HG03108 (cell line): ENCODE data around the gene SNAPC3.
"Not testable (repeated sequence)": the region's sequence is repeated elsewhere in the genome, so short reads cannot be mapped to it uniquely, and the experiment has no call there.

ENCODE experiments used
- ATAC-seq: cut with Tn5 transposase; IDR thresholded peaks from one replicate; pipeline ENCODE4 v1.9.1; 2021; ENCODE audit warnings: moderate library complexity; ENCODE audit not compliant: unreplicated experiment

The SNAPC3 gene

DNA sequence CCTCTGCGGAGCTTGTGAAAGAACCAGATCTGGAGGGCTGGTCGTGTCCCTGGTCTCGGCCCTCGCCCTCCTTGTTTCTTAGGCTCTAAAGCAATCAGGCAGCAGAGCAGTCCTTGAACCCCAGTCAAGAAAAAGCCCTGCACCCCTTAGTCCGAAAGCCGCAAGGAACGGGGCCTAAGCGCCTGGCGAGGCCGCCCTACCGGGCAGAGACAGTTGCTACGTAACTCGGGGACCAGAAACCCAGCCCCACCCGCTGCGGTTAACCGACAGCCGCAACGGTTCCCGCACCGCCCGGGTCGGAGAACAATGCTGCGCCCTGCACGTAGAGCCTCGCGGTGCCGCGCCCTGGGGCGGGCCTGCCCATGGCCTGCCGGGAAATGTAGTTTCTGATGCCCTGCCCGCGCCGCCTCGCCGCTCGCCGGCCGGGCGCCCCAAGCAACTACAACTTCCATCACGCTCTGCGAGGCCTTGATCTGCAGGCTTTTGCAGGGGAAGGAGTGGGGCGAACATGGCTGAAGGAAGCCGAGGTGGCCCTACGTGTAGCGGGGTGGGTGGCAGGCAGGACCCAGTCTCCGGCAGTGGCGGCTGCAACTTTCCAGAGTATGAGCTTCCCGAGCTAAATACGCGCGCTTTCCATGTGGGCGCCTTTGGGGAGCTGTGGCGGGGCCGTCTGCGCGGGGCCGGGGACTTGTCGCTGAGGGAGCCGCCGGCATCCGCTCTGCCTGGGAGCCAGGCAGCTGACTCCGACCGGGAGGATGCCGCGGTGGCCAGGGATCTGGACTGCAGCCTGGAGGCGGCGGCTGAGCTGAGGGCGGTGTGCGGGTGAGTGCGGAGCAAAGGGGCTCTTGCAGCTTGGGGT lies at the start of gene SNAPC3:
SNAPC3 (plus strand) TSS at position 505 of the 859 bp plus-strand sequence; CDS start at position 509, 4 bp downstream.
- ATAC-seq = peak; percentile 95

DNA sequence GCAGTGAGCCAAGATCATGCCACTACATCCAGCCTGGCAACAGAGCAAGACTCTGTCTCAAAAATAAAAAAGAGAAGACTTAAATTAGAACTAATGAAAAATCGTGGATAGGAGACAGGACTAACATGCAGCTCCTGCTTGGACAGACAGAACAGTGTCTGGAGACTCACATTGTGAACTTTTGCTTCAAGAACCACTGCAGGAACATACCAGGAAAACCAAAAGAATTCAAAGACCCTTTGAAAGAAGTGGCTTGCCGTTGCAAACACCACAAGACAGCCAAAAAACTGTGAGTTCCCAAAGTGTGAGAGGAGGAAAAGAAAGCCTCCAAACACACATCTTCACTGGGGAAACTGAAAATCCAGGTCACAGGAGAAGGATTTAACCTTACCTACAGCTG lies 48.8 kb upstream of the SNAPC3 start:
- no peak for ATAC-seq

DNA sequence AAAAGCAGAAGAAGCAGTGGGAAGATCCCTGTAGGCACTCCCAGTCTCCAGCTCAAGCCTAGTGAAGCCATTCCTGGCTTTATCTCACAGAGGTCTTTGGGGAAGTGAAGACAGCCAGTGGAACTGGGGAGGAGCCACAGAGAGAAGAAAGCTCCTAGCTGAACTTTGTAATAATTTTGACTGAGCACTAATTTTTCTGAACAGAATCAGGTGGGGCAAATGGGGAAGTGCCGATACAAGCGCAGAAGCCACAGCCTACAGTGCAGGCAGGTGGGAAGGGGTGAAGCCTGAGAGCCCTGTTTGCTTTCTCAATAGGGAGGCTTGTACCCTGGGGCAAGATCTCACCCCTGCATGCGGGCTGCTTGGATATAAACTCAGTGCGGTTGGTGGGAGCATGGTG lies 48.4 kb upstream of the SNAPC3 start:
- ATAC-seq = no peak

DNA sequence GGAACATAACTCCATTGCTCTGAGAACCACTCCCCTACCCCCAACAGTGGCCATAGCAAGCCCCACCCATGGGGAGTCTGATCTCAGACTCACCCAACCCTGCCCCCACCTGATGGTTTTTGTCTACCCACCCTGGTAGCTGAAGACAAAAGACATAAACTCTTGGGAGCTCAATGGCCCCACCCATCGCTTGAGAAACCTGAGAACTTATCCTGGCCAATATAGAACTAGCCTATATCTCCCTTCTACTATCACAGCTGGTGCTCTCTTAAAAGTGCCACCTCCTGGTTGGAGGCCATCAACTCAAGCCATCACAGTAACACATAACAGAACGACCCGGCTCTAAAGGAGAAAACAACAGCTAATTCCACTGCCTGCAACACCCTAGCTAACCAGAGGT lies 47.9 kb upstream of the SNAPC3 start:
- no peak for ATAC-seq

DNA sequence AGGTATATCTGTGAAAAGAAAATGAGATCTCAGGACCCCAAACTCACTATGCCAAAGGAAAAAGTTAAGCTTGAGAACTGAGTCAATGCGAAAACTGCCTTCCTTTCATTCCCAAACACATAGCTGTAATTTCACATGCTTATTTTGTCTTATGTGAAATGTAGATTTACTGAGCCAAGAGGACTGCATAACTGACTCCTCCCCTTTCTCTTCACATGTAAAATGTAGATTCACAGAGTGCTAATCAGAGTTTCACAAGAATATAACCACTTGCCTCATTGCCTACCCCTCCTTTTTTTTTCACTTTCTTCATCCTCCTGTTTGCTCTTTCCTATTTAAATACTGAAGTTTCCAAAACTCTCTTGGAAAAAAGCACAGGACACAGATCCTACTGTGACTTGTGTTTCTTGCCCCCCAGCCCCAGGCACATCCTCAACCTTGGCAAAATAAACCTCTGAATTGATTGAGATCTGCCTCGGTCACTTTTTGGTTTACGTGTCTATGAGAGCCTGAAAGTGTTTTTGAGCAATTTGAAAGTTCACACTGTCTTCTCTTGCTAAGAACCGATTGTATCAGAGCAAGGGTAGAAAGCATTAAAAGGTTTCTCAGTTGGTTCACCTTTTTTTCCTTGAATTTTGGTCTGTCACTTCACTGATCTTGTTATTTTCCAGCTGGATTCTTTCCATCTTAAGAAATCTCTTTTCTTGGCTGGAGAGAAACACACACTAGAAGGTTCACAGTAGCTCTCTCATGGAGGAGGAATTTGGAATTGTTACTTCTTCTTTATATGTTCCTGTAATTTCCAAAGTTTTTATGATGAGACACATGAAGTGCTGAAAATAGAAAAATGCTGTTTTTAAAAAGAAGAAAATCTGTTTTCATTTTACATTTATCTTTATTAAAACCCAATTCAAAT lies 44.8 kb upstream of the SNAPC3 start:
- ATAC-seq = no peak

DNA sequence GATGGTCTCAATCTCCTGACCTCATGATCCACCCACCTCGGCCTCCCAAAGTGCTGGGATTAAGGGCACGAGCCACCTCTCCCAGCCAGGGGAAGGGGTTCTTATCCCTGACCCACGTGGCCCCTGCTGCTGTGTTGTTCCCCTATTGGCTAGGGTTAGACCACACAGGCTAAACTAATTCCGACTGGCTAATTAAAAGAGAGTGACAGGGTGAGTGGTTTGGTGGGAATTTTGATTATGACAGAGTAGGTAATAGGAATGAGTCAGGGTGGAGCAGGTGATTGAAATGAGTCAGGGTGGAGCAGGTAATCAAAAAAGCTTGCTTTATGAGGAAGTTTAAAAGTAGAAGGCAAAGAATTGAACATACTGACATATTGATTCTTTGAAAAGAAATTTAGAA lies 43.4 kb upstream of the SNAPC3 start:
- ATAC-seq = not testable (repeated sequence)

DNA sequence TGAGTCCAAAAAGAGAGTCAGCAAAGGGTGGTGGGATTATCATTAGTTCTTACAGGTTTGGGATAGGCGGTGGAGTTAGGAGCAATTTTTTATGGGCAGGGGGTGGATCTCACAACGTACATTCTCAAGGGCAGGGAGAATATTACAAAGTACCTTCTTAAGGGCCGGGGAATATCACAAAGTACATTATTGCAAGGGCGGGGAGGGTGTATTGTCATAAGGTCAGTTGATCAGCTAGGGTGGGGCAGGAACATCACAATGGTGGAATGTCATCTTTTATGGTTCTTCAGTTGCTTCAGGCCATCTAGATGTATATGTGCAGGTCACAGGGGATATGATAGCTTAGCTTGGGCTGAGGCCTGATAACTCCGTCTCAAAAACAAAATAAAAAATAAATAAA lies 42.8 kb upstream of the SNAPC3 start:
- ATAC-seq = not testable (repeated sequence)

DNA sequence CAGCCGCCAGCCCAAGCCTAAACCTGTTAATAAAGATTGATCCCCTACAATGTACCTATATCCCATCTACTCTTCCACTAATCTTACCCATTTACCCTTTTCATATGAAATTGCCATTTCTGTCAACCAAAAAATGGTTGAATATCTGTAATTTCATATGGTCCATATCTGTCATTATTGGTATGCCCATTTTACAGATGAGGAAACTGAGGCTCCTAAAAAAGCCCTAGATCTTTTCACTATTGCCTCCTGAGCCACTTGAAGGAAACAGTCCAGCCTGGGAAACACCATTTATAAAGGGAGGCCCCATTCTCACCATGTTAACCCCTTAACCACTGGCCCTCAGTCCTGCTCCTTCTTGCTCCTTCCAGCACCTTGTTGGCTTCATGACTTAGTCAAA lies 41.2 kb upstream of the SNAPC3 start:
- no peak for ATAC-seq

DNA sequence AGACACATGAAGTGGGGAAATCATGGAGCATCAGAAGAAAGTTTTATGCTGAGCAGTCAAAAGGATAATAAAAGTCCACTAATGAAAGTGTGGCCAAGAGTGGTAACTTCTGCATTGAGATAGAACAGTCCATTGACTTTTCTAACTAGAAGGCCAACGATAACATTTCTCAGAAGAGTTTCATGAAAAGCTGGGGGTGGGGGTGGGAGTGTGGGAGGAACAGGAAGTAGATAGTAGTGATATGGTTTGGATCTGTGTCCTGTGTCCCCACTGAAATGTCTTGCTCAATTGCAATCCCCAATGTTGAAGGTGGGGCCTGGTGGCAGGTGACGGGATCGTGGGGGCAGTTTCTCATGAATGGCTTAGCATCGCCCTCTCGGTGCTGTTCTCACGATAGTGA lies 36.2 kb upstream of the SNAPC3 start:
- no peak for ATAC-seq

DNA sequence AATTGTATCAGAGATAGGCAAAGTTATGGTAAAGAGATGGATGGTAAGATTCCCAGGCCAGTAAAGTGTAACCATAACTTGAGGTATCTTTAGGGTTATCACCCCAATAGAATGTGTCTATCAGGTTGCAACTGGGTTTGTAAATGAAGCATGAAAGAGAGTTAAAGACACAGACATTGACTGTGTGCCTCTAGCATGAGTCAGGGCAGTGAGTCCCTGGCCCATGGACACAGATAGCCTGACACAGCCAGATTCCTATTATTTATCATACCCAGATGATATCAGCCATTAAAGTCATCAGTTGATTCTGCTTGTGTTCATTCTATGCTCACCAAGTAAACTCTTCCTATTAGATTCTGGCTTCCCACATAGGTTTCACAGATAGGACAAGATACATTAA lies 33.5 kb upstream of the SNAPC3 start:
- no peak for ATAC-seq

DNA sequence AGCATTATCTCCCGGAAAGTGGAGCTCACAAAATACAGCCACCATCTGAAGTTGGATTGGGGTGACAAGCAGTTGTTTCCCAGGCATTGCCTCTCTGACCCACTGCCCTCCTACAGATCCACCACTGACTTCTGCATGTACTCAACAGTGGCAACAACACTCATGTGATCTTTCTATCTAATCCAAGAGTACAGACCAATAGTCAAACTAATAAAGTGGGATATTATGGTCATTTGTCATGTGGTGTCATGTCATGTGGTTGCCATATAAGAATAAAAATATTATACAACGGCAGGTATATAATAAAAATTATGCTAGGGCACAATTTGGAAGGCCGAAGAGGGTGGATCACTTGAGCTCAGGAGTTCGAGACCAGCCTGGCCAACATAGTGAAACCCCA lies 33.0 kb upstream of the SNAPC3 start:
- ATAC-seq = no peak

DNA sequence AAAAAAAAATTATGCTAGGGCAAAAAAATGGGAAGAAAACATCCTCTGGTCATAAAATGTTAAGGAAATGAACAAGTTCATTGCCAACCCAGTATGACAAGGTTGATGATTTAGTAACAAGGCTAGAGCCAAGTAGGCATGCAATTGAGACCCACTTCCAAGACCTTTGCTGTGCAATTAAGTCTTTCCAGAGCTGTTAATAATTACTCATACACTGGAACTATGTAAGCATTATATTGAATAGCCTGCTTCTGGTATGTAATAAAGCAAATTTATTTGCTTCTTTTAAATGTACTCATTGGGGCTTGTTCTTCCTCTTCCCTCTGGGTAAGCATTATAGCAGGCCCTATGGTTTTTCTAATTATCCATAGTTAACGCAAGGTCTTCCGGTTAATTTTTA lies 32.5 kb upstream of the SNAPC3 start:
- ATAC-seq = no peak

DNA sequence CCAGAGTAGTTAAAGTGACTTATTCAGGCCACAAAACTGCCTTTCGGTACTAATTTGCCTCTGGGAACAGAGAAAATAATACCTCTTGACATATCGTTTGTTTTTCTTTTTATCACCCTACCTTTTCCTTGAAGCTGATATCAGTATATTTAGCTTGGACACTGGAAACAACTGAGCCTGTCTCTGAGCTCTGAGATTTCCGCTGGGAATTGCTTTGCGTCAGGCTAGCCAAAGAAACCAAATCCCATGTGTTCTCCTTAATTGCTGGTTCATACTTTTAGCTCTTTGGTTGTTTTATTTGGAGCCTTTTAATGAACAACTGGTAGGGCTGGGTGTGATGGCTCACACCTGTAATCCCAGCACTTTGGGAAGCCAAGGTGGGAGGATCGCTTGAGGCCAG lies 30.3 kb upstream of the SNAPC3 start:
- no peak for ATAC-seq

DNA sequence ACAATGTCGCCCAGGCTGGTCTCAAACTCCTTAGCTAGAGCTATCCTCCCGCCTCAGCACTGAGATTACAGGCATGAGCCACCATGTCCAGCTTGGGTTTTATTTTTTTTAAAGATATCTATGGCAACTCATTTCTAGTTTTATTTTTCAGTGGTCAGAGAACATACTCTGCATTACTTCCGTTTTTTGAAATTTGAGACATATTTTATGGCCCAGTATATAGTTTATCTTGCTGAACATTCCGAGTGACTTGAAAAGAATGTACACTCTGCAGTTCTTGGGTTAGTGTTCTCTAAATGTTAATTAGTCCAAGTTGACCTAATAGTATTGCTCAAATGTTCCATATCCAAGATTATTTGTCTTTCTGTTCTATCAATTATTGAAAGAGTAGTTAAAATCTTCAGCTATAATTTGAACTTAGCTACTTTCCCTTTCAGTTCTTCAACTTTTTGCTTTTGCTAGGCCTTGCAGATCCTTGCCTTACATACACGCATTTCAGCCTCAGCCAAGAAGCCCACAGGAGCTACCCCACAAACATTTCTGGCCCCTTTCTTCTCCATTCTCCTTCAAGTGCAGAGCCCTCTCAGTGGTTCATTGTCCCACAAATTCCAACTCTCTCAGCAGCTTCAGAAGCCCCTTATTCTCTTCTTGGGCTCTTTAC lies 22.3 kb upstream of the SNAPC3 start:
- no peak for ATAC-seq

DNA sequence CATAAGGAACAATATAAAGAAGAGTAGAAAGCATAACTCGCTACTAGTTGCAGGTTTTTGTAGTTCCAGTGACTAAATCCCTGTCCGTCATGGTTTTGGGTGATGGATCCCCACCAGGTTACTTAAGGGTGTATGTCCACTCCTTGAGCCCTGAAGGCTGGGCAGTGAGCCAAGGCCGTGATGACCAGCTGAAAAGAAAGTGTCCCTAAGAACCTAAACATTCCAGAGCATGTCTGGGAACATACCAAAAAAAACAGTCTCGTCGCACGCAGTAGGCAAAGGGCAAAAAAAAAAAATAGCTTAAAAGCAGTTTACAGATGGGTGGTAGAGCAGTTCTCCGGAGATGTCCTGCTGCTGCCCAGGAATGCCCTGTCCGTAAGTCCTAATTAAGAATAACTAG lies 21.4 kb upstream of the SNAPC3 start:
- ATAC-seq = no peak

DNA sequence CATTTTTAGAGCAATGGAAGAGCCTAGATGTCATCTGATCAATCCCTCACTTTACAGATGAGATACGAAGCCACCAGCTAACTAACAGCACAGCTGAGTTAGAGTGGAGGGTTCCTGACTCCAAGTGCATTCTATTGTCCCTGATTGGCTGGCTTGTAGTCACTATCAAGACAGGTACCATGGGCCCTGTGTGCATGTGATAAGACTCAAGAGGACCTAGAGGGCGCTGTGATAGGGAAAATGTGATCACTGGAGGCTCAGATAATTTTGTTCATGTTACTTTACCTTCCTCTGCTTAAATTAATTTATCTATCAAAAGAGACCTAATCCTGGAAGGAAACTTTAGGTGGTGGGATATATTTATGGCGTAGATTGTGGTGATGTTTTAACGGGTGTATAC lies 19.5 kb upstream of the SNAPC3 start:
- no peak for ATAC-seq

DNA sequence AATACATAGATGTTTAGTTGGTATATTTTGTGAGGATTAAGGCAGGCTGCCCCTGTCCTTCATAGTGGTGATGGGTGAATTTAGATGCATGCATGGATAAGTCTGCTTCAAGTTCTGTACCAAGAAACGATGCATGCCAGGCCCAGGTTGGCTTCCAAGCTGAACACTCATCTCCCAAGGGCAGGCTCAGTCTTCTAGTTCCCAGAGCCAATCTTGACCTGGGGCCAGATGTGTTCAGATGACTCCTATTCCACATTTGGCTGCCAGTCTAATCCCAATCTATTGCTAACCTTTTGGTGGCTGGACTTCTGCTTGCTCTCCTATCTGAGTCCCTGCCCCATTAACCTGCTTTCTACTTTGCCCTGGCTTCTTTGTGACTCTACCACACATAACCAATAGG lies 18.5 kb upstream of the SNAPC3 start:
- no peak for ATAC-seq

DNA sequence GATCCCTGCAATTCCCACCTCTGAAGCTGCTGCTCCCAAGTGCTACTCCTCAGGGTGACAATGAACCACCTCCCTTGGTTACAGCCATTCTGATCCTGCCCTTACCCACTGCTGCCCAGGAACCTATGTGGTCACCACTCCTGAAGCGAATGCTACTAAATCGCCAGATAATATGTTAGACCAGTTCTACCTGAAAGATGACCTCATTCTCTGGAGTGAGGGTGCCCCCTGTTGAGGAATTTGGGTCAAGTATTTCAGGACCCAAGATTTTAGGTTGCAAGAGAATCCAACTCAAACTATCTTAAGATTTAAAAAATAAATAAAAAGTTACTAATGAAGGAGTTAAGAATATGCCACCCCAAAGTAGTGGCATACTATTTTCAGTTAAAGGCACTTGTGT lies 5.8 kb upstream of the SNAPC3 start:
- ATAC-seq = no peak

DNA sequence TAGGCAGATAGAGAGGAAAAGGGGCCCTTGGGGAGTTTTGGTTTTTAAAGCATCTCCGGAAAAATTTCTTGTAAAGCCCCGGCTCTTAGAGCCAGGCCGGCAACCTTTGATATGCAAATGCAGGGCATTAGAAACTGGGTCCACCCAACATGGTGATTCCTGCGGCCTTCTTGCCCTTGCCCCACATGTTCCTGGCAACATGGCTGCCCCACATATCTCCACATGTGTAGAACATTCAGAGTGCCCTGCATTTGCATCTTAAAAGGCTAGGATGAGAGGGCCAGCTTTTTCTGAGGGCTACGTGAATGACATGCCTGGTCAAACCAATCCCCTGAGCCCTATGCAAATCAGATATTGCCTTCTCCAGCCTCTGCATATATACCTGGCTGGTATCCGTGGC lies 5.0 kb upstream of the SNAPC3 start:
- no peak for ATAC-seq

DNA sequence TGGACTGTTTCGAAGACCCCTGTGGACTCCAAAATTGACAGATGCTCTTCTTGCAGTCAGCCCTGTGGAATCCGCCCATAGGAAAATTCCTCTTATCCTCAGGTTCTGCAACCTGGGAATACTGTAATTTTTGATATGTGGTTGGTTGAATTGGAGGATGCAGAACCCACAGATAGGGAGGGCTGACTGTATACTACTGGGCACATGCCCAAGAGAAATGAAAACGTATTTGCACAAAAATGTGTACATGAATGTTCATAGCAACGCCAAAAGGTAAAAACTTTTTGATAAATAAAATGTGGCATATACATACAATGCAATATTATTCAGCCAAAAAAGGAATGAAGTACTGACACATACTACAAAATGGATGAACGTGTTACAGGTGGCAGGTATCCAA lies 1.9 kb upstream of the SNAPC3 start:
- no peak for ATAC-seq

DNA sequence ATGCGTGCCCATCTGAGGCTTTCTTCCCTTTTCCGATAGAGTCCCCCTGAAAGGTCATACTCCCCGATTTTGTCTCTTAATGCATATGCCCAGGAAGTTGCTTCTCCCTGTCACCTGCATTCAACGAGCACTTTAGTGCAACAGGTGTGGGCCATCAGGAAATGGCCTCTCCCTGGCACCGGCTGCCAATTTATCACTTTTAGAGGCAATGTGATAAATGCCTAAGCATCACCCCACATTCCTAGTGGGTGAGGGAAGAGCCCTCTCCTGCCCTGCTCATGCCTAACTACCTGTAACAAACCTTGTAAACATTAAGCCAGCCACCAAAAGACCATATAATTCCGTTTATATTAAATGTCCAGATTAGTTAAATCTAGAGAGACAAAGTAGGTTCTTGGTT lies 1.1 kb upstream of the SNAPC3 start:
- no peak for ATAC-seq

DNA sequence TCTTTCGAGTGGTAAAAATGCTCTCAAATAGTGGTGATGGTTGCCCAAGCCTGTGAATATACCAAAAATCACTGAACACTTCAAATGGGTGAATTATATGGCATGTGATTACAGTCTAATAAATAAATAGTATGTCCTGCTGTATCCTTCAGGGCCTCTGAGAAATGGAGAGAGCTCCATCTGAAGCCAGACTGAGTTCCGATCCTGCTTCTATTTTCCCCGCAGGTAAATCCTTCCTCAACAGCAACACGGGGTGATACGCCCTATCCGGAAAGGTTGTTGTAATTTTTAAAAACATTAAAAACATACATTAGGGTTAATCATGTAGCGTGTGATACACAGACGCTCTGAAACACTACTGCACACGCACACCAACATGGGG lies 695 bp upstream of the SNAPC3 start:
- no peak for ATAC-seq
